ENCODE results near the gene CMTM3.

- TF ChIP-seq CTCF (IDR thresholded peaks at IDR 0.05) (no peak), POLR2A (IDR thresholded peaks at IDR 0.05) (no peak)
Measured at GRCh38 chr16:66652661-66653360, 48.3 kb downstream of the CMTM3 start.
